Fibroblast of mammary gland (primary cell): Measurements from ENCODE around the gene DDI2.
"Not testable (repeated sequence)": the region's sequence is repeated elsewhere in the genome, so short reads cannot be mapped to it uniquely, and the experiment has no call there.

Experiments used
- DNase-seq: peaks from one replicate; pipeline ENCODE4 v3.0.0-alpha.2; 2010; ENCODE audit warnings: low read depth
- H3K4me3 ChIP-seq: 2 replicates; pipeline ENCODE4 v1.5.1; 2011; ENCODE audit warnings: low read depth, mild to moderate bottlenecking, low read length, moderate library complexity; ENCODE audit not compliant: control insufficient read depth
- CTCF ChIP-seq: conservative IDR thresholded peaks from 2 replicates; pipeline ENCODE4 v1.5.1; 2011; ENCODE audit warnings: low read depth, low read length, inconsistent platforms; ENCODE audit not compliant: control insufficient read depth, insufficient read depth

Gene DDI2

DNA sequence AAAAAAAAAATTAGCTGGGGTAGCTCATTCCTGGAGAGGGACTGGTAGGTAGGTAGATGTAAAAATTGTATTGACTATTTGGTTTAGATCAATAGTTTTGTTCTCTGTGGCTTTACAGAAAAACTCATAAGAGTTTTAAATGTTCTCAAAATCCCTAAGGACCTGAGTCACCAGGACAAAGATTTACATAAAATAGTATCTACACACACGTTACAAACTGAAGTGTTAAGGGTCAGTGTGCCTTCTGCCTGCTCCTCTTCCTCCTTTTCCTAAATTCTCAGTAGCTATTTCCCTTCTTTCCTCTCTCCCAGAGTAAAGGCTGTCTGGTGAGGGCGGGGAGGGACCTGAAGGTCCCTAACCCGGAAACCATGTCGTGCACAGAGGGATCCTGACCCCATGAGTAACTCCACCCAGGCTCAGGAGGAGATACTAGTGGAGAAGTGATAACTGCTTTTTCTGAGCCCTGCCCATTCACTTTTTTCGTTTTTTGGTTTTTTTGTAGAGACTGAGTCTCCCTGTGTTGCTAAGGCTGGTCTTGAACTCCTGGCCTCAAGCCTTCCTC, 74.9 kb downstream of the DDI2 start:
- TF ChIP-seq CTCF: no peak
- H3K4me3 ChIP-seq: no peak overlapping the region
- DNase-seq: peak; percentile 50

DNA sequence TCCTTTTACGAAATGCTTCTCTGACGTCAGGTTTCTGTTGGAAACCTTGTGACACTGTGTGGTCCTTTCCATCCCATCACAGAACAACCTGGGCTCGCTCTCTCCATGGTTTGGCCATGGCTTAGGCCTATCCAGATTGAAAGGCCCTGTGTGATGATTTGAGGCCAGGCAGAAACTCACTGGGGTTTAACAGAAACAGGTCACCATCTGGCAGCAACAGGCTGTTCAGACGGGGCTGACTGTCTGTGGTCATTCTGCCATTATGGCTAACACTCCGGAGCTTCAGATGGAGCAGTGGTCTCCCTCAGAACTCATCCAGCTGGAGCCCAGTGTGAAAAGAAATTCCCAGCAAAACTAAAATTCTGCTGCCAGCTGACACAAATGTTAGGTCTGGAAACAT, 76.1 kb downstream of the DDI2 start:
- no peak for TF ChIP-seq CTCF
- no peak overlapping the region for H3K4me3 ChIP-seq
- DNase-seq: no peak

DNA sequence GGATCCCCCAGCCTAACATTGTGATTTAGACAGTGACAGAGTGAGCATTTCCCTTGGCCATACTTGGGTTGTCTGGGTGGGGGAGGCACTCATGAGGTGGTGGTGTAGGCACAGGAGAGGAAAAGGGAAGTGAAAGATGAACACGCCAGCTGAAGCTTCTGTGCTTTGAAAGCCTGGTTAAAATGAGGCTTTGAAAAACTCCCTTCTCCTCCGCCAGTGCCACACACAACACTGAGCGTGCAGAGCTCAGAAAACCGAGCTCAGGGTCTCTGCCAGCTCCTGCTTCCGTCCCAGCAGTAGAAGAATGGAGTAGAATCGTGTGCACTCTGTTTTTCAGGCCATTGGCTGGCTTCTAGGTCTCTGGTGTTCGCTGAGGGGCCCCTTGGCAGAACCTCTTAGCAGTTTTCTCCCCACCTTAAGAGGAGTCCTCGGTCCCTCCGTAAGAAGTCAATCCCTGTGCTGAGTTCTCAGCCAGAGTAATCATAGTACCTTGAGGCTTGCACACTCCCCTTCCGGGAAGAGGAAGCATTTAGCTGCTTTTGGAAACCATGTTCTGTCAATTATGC, 79.8 kb downstream of the DDI2 start:
- DNase-seq: no peak
- no peak overlapping the region for H3K4me3 ChIP-seq
- TF ChIP-seq CTCF: no peak

DNA sequence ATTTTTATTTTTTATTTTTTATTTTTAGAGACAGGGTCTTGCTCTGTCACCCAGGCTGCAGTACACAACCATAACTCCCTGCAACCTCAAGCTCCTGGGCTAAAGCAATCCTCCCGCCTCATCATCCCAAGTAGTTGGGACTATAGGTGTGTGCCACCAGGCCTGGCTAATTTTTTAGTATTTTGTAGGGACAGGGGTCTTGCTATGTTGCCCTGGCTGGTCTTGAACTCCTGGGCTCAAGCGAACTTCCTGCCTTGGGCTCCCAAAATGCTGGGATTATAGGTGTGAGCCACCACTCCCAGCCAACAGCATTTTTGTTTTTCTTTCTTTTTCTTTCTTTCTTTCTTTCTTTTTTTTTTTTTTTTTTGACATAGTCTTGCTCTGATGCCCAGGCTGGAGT, 80.9 kb downstream of the DDI2 start:
- H3K4me3 ChIP-seq: no peak overlapping the region
- no peak for TF ChIP-seq CTCF
- DNase-seq: no peak

- not testable (repeated sequence) for DNase-seq, H3K4me3 ChIP-seq
These were observed 82.1 kb downstream of the DDI2 start for GRCh38 chr1:15699321-15699720.

GRCh38 chr1:15700508-15700907, 83.2 kb downstream of the DDI2 start:
- no peak for DNase-seq

GRCh38 chr1:15701784-15702183, 84.5 kb downstream of the DDI2 start:
- no peak for TF ChIP-seq CTCF
- H3K4me3 ChIP-seq: no peak overlapping the region
- DNase-seq: no peak

More at GRCh38 chr1:15700508-15700907, 83.2 kb downstream of the DDI2 start:
- no peak overlapping the region for H3K4me3 ChIP-seq
- TF ChIP-seq CTCF: no peak
